ENCODE results near the gene PHF1. TPM values are rescaled to one million over a fixed set of nuclear protein-coding genes. Genes with fewer than 3 reads are reported as not detected.
A peak's percentile ranks its signal among the peaks of the same experiment; 100 is the strongest.

The PHF1 gene
- total and polyA plus RNA-seq, 2 of the 13 experiments (the other 11 are each of a cell fraction or from before 2014, with no cell fraction given), result 25.4 to 61.9 TPM

GRCh38 chr6:33391922-33392594 lies 18.8 kb upstream of the PHF1 start (continued):
- TF ChIP-seq HNF1A (IDR thresholded peaks at IDR 0.05; ENCODE audit: low read depth), result no peak
- TF ChIP-seq HNF1A (CRISPR knock-in tag; IDR thresholded peaks at IDR 0.05; ENCODE audit: borderline replicate concordance), result 0 out of 2 replicates have a peak, but pooled peaks have one; percentile 8
- TF ChIP-seq ZNF879 (CRISPR knock-in tag; IDR thresholded peaks at IDR 0.05), result no peak
- no peak for TF ChIP-seq SNRNP70 (IDR thresholded peaks at IDR 0.05; ENCODE audit: low read depth, low read length)
- no peak for TF ChIP-seq ZNF788 (CRISPR knock-in tag; IDR thresholded peaks at IDR 0.05; ENCODE audit: borderline replicate concordance)
- no peak; the same call in 1 of the 2 replicates for TF ChIP-seq IRF9 (CRISPR knock-in tag; IDR thresholded peaks at IDR 0.05; ENCODE audit: borderline replicate concordance)
- no peak for TF ChIP-seq GZF1 (CRISPR knock-in tag; IDR thresholded peaks at IDR 0.05)
- TF ChIP-seq ZSCAN22 (CRISPR knock-in tag; IDR thresholded peaks at IDR 0.05), result no peak
- no peak for TF ChIP-seq ZNF652 (CRISPR knock-in tag; IDR thresholded peaks at IDR 0.05; ENCODE audit: borderline replicate concordance, low read depth)
- TF ChIP-seq, protein P1, sequence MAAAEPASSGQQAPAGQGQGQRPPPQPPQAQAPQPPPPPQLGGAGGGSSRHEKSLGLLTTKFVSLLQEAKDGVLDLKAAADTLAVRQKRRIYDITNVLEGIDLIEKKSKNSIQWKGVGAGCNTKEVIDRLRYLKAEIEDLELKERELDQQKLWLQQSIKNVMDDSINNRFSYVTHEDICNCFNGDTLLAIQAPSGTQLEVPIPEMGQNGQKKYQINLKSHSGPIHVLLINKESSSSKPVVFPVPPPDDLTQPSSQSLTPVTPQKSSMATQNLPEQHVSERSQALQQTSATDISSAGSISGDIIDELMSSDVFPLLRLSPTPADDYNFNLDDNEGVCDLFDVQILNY (CRISPR knock-in tag; conservative IDR thresholded peaks at IDR 0.05), result no peak
- TF ChIP-seq MTF2 (CRISPR knock-in tag; IDR thresholded peaks at IDR 0.05; ENCODE audit: borderline replicate concordance), result no peak
- TF ChIP-seq SIX4 (CRISPR knock-in tag; IDR thresholded peaks at IDR 0.05), result no peak
- TF ChIP-seq, protein P2, sequence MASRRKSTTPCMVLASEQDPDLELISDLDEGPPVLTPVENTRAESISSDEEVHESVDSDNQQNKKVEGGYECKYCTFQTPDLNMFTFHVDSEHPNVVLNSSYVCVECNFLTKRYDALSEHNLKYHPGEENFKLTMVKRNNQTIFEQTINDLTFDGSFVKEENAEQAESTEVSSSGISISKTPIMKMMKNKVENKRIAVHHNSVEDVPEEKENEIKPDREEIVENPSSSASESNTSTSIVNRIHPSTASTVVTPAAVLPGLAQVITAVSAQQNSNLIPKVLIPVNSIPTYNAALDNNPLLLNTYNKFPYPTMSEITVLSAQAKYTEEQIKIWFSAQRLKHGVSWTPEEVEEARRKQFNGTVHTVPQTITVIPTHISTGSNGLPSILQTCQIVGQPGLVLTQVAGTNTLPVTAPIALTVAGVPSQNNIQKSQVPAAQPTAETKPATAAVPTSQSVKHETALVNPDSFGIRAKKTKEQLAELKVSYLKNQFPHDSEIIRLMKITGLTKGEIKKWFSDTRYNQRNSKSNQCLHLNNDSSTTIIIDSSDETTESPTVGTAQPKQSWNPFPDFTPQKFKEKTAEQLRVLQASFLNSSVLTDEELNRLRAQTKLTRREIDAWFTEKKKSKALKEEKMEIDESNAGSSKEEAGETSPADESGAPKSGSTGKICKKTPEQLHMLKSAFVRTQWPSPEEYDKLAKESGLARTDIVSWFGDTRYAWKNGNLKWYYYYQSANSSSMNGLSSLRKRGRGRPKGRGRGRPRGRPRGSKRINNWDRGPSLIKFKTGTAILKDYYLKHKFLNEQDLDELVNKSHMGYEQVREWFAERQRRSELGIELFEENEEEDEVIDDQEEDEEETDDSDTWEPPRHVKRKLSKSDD (CRISPR knock-in tag; IDR thresholded peaks at IDR 0.05; ENCODE audit: low read depth), result no peak
- TF ChIP-seq, protein P3, sequence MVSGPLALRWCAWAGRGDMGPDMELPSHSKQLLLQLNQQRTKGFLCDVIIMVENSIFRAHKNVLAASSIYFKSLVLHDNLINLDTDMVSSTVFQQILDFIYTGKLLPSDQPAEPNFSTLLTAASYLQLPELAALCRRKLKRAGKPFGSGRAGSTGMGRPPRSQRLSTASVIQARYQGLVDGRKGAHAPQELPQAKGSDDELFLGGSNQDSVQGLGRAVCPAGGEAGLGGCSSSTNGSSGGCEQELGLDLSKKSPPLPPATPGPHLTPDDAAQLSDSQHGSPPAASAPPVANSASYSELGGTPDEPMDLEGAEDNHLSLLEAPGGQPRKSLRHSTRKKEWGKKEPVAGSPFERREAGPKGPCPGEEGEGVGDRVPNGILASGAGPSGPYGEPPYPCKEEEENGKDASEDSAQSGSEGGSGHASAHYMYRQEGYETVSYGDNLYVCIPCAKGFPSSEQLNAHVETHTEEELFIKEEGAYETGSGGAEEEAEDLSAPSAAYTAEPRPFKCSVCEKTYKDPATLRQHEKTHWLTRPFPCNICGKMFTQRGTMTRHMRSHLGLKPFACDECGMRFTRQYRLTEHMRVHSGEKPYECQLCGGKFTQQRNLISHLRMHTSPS (CRISPR knock-in tag; IDR thresholded peaks at IDR 0.05; ENCODE audit: low read depth), result no peak
- no peak for TF ChIP-seq ZNF501 (CRISPR knock-in tag; IDR thresholded peaks at IDR 0.05)
- TF ChIP-seq ZKSCAN8 (CRISPR knock-in tag; IDR thresholded peaks at IDR 0.05; ENCODE audit: borderline replicate concordance), result no peak
- TF ChIP-seq TRIM24 (CRISPR knock-in tag; IDR thresholded peaks at IDR 0.05), result no peak
- TF ChIP-seq ZNF841 (CRISPR knock-in tag; IDR thresholded peaks at IDR 0.05; ENCODE audit: borderline replicate concordance), result peak; percentile 89; the same call in 1 of the 2 replicates
- TF ChIP-seq FOXM1 (CRISPR knock-in tag; IDR thresholded peaks at IDR 0.05), result no peak
